ENCODE results near the gene USB1.
A peak's percentile ranks its signal among the peaks of the same experiment; 100 is the strongest.

USB1 gene

DNA sequence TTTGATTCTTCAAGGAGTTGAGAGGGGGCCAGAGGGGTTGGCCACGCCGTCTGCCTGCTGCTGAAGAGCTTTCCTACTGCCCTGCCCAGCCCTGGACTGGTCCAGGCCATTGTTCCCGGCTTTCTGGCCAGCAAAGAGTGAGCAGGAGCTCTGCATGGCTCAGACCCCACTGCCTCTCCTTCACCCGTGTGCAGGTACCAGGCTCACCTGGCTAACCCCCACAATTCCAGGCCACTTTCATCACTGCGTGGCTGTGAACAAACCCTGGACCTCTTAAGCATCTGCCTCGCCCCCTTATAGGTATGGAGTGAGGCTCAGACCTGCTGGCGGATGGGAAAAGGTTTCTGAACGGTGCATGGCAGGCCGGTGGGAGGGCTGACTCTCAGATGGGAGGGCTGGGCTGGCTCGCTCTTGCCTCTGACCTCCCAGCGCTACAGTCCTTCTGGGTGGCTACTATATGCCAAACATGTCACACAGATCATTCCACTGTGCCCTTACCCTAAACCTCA lies 9.6 kb upstream of the USB1 start:
- in situ Hi-C loops (cut with MboI; ENCODE audit: low pct_unique_long_range_greater_than_20kb, low sequenced_read_pairs), result loop anchor here (25.0 kb wide), 1 partner anchor 229 kb away; no protein-coding TSS in a partner anchor
- no peak for DNase-seq

DNA sequence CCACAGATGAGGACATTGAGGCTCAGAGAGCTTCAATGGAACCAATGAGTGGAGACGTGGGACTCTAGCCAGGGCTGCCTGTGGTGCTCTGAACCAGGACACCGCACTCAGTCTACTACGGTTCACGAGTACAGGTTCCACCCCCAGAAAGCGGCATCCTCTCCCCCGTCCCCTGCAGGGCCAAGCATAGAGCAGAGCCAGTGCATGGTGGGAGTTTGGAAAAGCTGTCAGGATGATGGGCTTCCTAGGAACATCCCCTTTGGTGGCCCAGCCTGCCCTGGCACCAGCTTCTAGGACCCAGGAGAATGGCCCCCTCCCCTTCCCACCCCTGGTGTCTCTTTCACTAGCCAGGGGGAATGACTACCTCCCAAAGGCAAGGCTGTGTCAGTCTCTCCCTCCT lies 9.1 kb upstream of the USB1 start:
- DNase-seq, result no peak
- in situ Hi-C loops (cut with MboI; ENCODE audit: low pct_unique_long_range_greater_than_20kb, low sequenced_read_pairs), result loop anchor here (25.0 kb wide), 1 partner anchor 230 kb away; no protein-coding TSS in a partner anchor

DNA sequence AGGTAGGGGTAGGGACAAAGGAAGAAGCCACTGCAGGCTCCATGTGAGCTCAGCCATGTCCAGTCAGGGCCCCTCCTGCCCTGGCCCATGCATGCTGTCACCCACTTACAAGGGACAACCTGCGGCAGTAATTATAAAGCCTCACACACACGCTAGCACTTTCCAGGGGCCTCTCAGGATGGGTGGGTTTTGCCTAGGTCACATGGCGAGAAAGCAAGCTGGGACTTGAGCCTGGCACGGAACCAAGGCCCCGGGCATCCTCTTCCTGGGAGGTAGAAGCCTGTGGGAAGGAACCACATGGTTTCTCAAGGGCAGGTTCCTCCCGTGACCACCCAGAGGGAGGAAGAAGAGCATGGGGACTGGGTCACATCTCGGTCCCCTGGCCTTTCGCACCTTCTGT lies 7.8 kb upstream of the USB1 start:
- in situ Hi-C loops (cut with MboI; ENCODE audit: low pct_unique_long_range_greater_than_20kb, low sequenced_read_pairs), result loop anchor here (25.0 kb wide), 1 partner anchor 231 kb away; no protein-coding TSS in a partner anchor
- no peak for DNase-seq

DNA sequence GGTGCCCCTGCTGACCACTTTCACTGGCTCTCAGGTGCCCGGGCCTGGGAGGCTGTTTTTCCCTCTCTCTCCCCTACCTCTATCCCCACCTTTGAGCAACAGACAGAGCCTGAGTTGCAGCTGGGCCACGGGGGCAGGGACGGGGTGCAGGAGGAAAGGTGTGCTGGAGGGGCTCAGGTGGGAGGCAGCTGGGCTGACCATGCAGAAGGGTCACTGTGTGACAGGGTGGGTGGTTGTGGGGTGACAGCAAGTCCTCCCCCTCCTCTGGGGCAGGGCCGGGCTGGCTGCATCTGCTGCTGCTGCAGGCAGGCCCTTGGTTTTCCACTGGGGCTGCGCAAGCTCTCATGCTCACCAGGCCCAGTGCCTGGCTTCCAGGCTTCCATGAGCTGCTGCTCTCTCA lies 7.3 kb upstream of the USB1 start:
- in situ Hi-C loops (cut with MboI; ENCODE audit: low pct_unique_long_range_greater_than_20kb, low sequenced_read_pairs), result loop anchor here (25.0 kb wide), 1 partner anchor 232 kb away; no protein-coding TSS in a partner anchor
- no peak for DNase-seq

DNA sequence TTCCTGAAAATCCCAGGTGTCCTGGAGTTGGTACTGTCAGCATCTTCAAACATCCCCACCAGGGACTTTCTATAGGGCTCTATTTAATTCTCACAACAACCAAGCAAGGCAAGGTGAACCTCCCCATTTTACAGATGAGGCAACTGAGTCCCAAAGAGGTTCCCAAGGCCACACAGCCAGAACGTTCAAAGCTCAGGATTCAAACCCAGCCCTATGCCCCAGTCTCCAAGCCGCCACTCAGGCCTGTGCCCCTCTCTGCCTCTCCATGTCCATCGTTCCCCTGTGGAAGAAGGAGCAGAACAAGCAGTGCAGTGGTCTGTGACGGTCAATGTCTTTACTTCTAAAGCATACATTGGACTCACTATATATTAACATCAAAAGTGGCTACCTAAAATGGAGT lies 6.8 kb upstream of the USB1 start:
- in situ Hi-C loops (cut with MboI; ENCODE audit: low pct_unique_long_range_greater_than_20kb, low sequenced_read_pairs), result loop anchor here (25.0 kb wide), 1 partner anchor 232 kb away; no protein-coding TSS in a partner anchor
- DNase-seq, result no peak

DNA sequence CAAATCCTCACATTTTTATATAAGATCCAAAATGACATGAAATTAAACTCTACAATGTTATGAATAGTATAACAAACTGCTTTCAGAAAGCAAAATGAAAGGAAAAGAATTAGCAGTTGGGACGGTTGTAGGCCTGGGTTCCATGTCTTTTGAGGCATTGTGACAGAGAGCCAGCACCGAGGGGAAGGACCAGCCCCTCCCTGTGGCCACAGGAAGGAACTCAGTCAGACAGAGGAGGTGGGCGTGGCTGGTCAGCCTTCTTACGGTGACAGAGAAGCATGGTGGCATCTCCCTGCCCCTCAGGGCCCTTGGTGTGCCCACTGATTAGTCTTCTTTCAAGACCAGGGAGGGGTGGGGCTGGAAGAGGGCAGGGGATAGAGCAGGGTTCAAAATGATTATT lies 6.4 kb upstream of the USB1 start:
- in situ Hi-C loops (cut with MboI; ENCODE audit: low pct_unique_long_range_greater_than_20kb, low sequenced_read_pairs), result loop anchor here (25.0 kb wide), 1 partner anchor 232 kb away; no protein-coding TSS in a partner anchor
- peak; percentile 70 for DNase-seq

DNA sequence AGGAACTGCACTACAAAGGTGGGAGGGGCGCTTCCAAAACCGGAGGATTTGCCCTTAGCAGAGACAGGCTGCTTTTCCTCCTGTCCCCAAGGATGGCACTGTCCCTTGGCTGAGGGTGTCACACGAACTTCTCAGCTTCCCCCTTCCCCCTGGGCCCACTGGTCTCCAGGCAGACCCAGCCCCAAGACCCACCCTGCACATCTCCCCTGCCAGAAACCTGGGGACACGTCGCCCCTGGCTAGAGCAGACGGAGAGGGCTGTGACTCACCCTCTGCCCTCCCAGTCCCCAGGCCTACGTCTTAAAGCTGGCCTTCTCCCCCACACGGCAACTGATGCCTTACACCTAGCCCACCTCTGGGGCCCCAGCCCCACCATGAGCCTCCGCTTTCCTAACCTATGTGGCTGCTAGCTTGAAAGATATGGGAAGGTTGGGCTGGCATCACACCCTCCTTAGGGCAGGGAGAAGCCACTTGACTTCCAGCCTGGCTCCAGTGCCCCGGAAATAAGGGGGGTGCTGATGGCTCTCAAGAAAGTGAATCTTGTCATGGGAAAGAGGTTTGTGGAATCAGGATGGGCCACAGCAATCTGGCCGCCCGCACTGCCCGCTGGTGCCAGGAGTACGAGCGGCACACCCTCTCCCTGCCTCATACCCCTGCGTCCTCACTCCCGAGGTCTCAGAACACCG lies 5.3 kb upstream of the USB1 start:
- DNase-seq, result no peak

DNA sequence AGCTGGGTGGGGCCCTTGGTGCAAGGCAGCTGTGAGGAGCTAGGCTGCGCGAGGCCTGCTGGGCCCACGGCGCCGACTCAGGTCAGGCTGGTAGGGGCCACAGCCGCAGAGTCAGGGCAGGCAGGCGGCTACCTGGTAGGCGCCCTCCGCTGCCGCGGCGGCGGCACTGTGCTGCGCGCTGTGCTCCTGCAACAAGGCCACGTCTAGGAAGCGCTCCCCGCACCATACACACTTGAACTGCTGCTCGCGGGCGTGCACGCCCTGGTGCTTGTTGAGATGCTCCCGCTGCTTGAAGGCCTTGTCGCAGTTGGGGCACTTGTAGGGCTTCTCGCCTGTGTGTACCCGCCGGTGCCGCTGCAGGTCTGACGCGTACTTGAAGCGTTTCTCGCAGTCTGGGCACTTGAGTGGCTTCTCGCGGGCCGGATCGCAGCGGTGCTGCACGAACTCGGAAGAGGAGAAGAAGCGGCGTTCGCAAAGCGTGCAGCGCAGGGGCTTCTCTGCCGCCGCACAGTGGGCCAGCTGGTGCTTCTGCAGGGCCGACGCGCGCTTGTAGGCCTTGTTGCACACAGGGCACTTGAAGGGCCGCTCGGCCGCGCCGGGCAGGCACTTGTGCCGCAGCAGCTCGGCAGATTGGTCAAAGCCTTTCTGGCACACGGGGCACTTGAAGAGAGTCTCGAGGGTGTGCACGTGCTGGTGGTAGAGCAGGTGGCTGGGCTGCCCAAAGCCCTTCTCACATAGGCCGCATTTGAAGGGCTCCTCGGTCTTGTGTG lies 4.6 kb upstream of the USB1 start:
- in situ Hi-C loops (cut with MboI; ENCODE audit: low pct_unique_long_range_greater_than_20kb, low sequenced_read_pairs), result loop anchor here (25.0 kb wide), 1 partner anchor 234 kb away; no protein-coding TSS in a partner anchor
- DNase-seq, result no peak

More for the DNA sequence above, 5.3 kb upstream of the USB1 start:
- in situ Hi-C loops (cut with MboI; ENCODE audit: low pct_unique_long_range_greater_than_20kb, low sequenced_read_pairs), result loop anchor here (25.0 kb wide), 1 partner anchor 234 kb away; no protein-coding TSS in a partner anchor

DNA sequence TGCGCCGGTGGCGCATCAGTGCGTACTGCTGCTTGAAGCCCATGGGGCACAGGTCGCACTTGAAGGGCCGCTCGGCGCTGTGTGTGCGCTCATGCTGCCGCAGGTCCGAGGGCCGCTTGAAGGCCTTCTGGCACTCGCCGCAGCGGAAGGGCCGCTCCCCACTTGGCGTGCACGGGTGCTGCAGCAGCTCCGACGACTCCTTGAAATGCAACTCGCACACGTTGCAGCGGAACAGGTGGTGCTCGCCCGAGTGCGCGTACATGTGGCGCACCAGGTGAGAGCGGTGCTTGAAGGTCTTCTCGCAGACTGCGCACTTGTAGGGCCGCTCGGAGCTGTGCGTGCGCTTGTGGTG lies 4.1 kb upstream of the USB1 start:
- in situ Hi-C loops (cut with MboI; ENCODE audit: low pct_unique_long_range_greater_than_20kb, low sequenced_read_pairs), result loop anchor here (25.0 kb wide), 1 partner anchor 235 kb away; no protein-coding TSS in a partner anchor
- DNase-seq, result no peak

DNA sequence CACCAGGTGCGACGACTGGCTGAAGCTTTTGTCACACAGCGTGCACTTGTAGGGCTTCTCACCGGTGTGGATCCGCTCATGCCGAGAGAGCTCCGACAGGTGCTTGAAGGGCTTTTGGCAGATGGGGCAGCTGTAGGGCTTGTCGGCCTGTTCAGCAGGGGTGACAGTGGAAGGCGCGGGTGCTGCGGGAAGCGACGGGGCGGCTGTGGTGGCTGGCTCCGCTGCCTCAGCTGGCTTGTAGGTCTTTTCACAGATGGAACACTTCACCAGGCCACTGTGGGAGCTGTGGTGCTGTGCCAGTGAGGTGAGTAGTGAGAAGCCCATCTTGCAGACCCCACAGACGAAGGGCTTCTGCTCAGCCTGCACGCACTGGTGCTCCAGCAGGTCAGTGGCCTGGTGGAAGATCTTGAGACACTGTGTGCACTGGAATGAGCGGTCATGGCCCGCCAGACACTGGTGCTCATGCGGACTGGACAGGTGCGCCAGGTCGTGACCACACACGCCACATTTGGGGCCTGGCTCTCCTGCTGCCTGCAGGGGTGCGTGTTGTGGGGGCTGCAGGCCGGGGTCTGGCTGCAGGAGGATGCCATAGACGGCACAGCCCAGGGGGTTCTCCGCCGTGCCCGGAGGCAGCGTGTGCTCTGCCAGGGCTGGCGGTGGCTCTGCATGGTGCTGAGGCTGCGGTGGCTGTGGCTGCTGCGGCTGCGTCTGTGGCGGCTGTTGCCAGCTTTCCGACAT lies 3.5 kb upstream of the USB1 start:
- DNase-seq, result no peak
- in situ Hi-C loops (cut with MboI; ENCODE audit: low pct_unique_long_range_greater_than_20kb, low sequenced_read_pairs), result loop anchor here (25.0 kb wide), 1 partner anchor 235 kb away; no protein-coding TSS in a partner anchor

DNA sequence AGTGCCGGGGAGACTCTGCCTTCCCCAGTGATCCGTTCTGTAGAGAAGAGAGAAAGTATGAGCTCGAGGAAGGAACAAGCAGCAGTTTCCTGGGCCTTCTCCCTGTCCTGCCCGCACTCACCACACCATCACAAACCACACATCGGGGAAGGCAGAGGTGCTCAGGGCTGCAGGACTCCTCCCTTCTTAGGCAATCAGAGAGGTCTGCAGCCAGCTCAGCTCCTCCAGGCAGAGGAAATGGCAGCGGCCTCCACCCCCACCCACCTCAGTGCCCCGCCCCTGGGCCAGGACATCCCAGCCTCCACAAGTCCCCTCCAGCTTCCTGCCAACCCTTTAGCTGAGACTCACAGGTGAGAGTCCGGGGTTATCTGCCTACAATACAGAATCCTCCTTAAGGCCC lies 2.7 kb upstream of the USB1 start:
- peak; percentile 71 for DNase-seq
- in situ Hi-C loops (cut with MboI; ENCODE audit: low pct_unique_long_range_greater_than_20kb, low sequenced_read_pairs), result loop anchor here (25.0 kb wide), 1 partner anchor 236 kb away; no protein-coding TSS in a partner anchor

DNA sequence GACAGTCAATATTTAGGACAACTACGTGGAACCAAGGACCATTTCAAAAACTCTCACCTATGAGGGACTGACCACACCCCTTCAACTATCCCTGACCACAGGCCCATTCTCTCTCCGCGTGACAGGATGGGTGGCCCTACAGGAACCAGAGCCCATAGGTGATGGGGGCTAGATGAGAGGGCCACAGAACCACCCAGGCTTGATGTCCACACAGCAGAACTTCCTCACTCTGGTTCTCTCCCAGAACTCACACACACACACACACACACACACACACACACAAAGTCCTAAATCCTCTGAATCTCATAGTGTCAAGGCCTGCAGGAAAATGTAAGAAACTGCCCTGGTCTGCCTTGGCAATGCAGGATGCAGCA lies 2.2 kb upstream of the USB1 start:
- in situ Hi-C loops (cut with MboI; ENCODE audit: low pct_unique_long_range_greater_than_20kb, low sequenced_read_pairs), result loop anchor here (25.0 kb wide), 1 partner anchor 237 kb away; no protein-coding TSS in a partner anchor
- no peak for DNase-seq

DNA sequence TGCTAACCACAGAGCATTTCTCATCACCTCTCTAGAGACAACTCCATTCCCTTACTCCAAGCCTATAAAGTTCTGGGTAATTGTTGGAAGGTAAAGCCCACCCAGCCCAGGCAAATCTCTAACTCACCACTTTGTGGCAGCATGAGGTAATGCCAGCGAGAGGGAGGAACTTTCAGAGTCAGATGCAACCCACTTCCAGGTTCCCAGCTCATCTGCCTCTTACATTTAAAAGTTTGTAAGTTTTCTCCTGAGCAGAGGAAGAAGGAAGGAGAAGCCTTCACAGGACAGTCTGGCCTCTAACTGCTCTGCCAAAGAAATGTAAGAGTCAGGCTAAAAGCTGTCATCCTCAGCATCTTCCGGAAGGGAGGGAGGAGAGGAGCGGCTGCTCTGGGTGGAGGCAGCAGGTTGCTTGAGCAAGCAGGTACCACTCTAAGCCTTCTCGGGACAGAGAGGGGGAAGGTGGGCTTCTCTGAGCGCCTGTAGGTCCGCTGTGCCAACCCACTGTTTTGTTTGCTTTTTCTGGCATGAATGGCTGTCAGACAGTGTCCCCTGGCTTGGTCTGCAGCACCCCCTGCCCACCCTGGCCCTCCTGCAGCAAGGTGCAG lies 1.7 kb upstream of the USB1 start:
- in situ Hi-C loops (cut with MboI; ENCODE audit: low pct_unique_long_range_greater_than_20kb, low sequenced_read_pairs), result loop anchor here (25.0 kb wide), 1 partner anchor 237 kb away; no protein-coding TSS in a partner anchor
- DNase-seq, result peak; percentile 63

DNA sequence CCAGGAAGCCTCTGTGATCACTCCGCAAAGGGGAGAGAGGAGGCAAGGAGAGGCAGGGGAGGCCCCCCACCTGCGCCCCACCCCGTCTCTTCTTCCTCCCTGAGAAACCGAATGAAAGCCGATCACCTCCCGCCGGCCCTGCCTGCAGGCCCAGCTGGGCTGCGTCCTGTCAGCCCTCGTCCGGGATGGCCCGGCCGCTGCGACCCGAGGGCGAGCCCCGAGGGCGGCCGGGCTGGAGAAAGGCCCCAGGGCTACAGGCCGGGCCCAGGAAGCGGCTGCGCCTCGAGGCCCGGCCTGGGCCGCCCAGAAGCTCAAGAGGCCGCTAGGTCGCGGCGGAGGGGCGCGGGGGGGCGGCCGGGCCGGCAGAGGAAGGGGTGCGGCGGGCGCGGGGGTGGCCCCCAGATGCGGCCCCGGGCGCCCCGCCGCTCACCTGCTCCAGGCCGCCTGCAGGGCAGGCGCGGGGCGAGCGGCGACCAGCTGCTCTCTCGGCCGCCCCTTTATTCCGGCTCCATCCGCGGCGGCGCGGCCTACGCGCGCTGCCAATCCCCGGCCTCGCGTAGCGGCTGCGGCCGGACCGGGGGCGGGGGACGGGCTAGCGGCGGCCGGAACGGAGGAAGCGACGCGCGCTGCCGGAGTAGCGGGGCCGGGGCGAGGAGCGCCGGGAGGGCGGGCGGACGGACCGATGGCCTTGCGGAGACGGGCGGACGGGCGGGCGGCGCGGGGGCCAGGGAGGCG lies 1.1 kb upstream of the USB1 start, which contains the start of gene ZNF319:
Gene ZNF319 (minus strand): TSS at position 702 of the 735 bp plus-strand sequence. CDS start 2,407 bp downstream, outside the sequence.
- no peak for DNase-seq
- in situ Hi-C loops (cut with MboI; ENCODE audit: low pct_unique_long_range_greater_than_20kb, low sequenced_read_pairs), result loop anchor here (25.0 kb wide), 1 partner anchor 238 kb away; no protein-coding TSS in a partner anchor

DNA sequence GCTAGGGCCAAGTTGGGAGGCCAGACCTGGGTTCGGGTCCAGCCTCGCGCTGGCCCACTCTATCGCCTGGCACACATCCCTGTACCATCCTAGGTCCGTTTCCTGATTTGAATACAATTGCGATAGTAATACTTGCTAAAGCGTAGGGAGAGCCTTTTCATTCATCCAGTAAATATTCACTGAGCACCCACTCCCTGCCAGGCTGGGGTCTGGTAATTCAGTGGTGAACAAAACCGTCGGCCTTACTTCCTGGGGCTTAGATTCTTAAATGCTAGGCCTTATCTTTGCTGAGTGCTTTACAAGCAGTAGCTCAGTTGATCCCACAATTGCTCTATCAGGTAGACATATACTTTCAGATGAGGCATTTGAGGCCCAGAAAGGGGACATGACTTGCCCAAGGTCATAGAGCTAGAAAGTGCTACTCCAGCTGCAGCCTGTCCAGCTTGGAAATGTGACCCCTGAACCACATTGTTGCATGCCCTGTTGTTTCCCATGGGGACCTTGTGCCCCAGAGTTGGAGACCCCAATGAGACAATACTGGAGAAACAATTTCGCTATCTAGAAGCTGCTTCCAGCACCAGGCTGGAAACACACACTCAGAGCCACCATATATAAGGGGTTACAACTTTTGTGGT lies 691 bp downstream of the USB1 start:
- no peak for DNase-seq
- in situ Hi-C loops (cut with MboI; ENCODE audit: low pct_unique_long_range_greater_than_20kb, low sequenced_read_pairs), result no loop called here

DNA sequence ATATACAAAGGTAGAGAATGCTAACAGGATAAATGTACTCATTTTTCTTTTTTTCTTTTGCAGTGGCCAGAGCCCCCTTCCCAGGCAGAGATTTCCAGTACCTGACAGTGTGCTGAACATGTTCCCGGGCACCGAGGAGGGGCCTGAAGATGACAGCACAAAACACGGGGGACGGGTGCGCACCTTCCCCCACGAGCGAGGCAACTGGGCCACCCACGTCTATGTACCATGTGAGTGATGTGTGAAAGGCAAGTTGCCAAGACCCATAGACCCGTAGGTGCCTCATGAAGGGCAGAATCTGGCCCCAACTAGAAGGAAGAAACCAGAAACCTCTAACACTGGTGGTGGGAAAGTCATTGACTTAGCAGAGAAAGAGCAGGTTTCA lies 1.2 kb downstream of the USB1 start:
- in situ Hi-C loops (cut with MboI; ENCODE audit: low pct_unique_long_range_greater_than_20kb, low sequenced_read_pairs), result no loop called here
- DNase-seq, result no peak

DNA sequence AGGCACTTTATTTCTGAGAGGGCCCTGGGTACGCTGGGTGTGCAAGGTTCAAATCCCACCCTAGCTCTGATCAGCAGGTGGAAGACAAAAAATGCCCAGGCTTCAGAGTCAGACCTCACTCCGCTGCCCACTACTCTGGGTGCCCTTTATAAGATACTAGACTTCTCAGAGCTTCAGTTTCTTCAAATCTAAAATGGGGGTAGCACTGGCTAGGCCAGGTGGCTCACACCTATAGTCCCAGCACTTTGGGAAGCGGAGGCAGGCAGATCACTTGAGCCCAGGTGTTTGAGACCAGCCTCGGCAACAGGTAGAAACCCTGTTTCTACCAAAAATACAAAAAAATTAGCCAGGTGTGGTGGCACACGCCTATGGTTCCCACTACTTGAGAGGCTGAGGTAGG lies 1.7 kb downstream of the USB1 start:
- in situ Hi-C loops (cut with MboI; ENCODE audit: low pct_unique_long_range_greater_than_20kb, low sequenced_read_pairs), result no loop called here
- DNase-seq, result no peak

All from KBM-7 (cell line).